ENCODE results near the gene SLC4A1.

- TF ChIP-seq CTCF (IDR thresholded peaks at IDR 0.05; ENCODE audit: poor library complexity) (no peak), EZH2 (IDR thresholded peaks at IDR 0.05; ENCODE audit: borderline replicate concordance) (no peak), EZH2phosphoT487 (IDR thresholded peaks at IDR 0.05; ENCODE audit: low read depth, severe bottlenecking, unreplicated experiment) (no peak)
Observed at GRCh38 chr17:44281570-44281969, 13.6 kb upstream of the SLC4A1 start.
